SH-SY5Y (cell line): Measurements from ENCODE around the gene C7orf57.
A peak's percentile ranks its signal among the peaks of the same experiment; 100 is the strongest.

ENCODE experiments used
- GATA2 ChIP-seq: IDR thresholded peaks from 2 replicates; pipeline ENCODE4 v1.6.1; 2011; ENCODE audit warnings: mild to moderate bottlenecking, low read depth, low read length
- GATA3 ChIP-seq: IDR thresholded peaks from 2 replicates; pipeline ENCODE4 v1.6.1; 2011; ENCODE audit warnings: low read depth, mild to moderate bottlenecking, low read length, moderate library complexity

Gene C7orf57

DNA sequence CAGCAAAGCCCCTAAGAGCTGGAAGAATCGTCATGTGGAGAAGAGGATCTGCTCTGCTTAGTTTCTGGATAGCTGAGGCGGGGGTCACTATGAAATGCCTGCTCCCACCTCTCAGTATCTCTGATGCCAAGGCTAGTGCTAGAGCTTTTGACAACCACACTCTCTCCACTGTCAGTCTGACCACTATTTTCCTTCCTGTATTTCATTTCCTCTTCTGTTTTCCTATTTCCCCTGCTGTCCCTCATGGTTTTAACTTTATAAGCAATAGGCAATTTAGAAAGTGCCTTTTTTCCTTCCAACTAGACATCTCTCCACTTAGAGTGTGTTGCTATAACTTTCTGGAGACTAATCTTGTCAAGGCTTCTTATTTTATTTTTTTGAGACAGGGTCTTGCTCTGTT is 23.6 kb downstream of the C7orf57 start:
- TF ChIP-seq GATA2 (no peak), GATA3 (no peak)

DNA sequence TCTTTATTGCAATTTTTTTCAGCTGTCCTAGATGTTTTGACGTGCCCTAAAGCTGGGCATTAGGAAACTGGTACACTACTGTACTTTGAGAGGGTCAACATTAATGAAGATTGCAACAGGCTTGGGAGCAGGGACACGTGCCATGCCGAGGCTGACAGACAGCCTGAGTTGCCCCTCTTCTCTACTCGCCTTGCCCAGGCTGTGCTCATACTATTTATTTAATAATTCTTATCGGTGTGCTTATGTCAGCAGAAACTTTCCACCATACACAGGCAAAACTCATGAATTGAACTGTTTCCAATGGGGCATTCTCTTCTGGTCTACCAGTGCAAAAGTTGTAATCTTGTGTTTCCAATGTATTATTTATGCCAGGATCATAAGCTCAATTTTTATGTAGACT is 24.4 kb downstream of the C7orf57 start:
- TF ChIP-seq GATA3, result no peak
- TF ChIP-seq GATA2, result no peak

DNA sequence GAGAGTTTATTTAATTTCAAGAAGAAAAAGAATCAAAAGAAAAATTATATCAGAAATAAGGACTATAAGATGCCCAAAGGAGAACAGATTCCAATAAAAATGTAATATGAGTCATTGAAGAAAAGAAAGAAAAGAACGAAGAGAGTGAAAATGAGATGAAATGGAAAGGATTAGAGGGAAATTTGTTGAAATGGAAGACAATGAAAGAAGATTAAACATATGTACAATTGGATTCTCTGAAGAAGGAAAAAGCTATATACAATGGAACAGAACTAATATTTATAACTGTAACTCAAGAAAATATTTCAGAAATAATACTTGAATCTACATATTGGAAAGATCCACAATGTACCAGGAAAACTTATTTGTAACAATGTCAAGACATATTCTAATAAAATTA is 28.6 kb downstream of the C7orf57 start:
- TF ChIP-seq GATA3 (no peak), GATA2 (no peak)

DNA sequence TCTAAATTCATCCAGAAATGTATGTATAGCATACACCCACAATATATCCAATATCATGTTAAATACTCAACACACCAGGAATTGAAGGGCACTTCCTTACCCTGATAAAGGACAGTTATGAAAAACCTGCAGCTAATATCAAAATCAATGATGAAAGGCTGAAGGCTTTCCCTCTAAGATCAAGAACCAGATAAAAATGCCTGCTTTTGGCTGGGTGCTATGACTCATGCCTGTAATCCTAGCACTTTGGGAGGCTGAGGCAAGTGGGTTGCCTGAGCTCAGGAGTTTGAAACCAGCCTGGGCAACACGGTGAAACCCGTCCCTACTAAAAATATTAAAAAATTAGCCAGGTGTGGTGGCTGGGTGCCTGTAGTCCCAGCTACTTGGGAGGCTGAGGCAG is 32.1 kb downstream of the C7orf57 start:
- TF ChIP-seq GATA3 (no peak), GATA2 (0 out of 2 replicates have a peak, but pooled peaks have one; percentile 20)

DNA sequence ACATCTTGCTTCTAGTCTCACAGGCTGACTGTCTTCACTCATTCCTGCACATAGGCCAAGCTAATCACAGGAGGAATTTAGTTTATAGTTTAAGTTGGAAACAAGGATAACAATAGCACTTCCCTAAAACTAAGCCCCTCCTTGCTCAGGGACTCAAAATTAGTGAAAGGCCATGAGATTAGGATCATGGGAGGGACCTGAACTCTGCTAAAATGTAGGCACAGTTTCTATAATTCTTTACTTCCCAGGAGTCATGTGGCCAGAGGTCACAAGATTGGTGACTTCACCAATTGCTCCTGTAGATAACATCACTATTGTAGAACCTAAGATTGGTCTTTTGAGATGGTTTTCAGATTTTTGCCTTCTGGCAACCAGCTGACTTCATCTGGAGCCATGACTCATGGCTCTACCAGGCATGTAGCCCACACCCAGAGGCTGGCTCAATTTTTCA is 38.9 kb downstream of the C7orf57 start:
- TF ChIP-seq GATA3, result no peak
- TF ChIP-seq GATA2, result no peak

DNA sequence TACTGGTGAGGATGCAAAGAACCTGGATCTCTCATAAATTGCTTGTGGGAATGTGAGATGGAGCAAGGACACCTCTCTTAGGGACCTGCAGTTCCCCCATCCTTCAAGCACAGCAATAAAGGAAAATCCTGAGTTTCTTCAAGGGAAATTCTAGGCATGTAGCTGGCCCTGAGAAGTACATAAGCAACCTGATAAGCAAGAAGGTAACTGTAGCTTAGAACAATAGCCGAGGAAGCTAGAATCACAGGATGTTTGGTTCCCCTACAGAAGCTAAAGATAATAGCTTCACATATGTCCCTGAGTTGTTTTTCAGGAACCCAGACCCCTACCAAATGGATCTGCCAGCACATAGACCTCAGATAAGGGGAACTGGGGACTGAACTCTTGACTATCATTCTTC is 42.1 kb downstream of the C7orf57 start:
- TF ChIP-seq GATA2, result no peak
- no peak for TF ChIP-seq GATA3

DNA sequence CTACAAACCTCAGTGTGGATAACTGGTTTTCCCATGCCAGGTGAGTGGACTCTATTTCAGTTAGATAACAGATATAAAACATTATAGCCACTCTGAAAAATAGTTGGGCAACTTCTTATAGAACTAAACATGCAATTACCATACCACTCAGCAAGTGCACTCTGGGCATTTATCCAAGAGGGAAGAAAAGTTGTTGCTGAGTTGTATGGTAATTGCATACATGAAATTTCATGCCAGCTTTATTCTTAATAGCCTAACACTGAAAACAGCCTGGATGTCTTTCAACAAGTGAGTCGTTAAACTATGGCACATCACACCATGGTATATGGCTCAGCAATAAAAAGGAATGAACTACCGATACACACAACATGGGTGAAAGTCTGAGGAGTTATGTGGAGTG is 43.1 kb downstream of the C7orf57 start:
- no peak for TF ChIP-seq GATA3
- no peak for TF ChIP-seq GATA2

DNA sequence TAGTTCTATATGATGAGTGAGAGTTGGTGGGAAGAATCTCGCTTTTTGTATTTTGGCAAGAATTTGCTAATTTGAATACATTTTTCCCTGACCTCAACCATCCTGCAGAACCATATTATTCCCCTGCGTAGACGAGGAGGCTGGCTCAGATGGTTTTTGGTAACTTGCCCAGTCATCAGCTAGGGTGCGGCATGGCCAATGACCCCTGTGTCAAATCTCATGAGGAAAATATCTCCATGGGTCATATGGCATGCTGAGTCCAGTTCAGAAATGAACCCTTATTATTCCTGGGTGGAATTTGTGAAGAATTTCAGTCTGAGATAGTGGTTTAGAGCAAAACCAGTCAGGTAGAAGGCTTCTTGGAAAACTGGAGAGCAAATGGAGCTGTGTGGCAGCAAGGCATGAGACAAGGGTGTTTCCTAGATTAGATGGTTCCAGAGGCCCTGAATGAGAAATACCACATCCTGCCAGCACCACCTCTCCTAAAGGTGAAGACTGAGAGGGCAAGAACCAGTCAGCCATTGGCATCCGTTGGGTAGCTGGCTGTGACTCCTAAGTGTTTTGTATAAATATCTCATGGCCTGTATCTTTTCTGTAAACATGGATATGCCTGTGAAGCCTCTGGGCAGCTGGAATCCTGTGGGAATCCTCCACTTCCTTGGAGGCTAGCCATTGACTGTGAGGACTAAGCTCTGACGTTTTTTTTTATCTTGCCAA is 47.9 kb downstream of the C7orf57 start:
- no peak for TF ChIP-seq GATA3
- TF ChIP-seq GATA2, result no peak

DNA sequence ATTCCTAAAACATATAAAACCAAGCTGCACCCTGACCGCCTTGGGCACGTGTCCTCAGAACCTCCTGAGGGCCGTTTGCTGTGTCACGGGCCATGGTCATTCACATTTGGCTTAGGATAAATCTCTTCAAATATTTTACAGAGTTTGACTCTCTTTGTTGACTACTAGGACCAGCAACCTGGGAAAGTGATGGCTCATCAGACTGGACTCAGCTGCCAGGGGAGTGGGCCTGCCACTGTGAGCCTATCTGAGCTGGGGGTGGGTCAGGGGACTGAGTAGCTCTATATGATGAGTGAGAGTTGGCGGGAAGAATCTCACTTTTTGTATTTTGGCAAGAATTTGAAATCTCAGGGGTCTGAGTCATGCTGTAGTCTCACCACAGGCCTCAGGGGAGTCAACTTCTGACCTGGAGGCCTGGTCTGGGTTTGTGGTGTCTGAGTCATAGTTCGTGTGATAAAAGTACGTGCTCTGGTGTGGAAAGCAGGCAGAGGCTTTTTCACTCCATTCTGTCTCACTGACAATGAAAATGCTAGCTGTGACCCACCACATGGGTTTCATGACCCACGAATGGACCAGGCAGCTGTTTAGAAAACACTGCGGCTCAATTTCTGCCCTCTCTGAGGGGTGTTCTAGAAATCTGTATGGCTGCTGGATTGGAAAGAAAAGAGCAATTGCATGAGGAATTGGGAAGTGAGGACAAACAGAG is 49.5 kb downstream of the C7orf57 start:
- no peak for TF ChIP-seq GATA3
- TF ChIP-seq GATA2, result no peak

DNA sequence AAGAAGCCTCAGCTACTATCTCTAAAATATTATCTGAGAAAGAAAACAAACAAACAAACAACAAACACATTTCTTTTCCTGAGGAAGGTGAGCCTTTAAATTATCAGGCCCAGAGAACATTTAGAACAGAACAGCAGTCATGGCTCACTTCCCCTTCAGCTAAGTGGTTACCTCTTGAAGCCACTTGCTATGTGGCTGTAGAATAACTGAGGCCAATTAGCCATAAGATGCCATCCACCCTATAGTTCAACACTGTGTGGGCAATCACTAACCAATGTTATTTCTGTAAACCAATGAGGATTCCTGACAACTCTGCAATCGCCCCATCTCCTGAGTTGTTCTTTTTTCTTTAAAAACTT is 50.1 kb downstream of the C7orf57 start:
- TF ChIP-seq GATA3 (no peak), GATA2 (no peak)

DNA sequence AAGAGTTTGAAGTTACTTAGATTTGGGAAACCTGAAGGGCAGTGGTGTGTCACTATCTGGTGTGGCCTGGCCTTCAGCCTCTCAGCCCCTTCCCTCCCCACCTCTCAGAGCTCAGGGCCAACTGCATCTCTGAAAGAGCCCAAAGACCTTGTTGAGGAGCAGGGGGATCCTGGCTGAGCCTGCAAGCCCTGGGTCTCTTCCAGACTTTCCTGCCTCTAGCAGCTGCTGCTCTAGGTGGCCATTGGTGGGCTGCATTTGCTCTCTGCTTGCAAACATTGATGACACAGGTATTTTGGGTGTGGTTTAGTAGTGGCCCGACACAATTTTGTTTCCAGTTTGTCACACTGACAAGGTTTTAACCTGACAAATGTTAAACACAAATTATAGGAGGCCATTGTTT is 50.6 kb downstream of the C7orf57 start:
- TF ChIP-seq GATA2 (no peak), GATA3 (no peak)

DNA sequence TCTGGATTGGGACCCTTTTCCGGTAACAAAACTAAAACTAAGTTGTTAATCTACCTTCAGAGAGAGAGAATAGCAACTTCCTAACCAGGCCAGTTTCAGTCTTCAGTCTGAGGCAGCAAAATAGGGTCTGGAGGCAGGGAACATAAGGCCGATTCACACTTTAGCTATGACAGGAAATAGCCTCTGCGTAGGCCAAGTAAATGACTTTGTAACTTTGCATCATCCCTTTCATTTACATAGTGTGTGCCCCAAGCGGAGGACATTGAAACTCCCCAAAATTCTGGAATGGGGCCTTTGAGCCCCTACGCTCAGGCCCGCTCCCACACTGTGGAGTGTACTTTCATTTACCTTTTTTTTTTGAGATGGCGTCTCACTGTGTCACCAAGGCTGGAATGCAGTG is 52.0 kb downstream of the C7orf57 start:
- TF ChIP-seq GATA3 (no peak), GATA2 (no peak)

DNA sequence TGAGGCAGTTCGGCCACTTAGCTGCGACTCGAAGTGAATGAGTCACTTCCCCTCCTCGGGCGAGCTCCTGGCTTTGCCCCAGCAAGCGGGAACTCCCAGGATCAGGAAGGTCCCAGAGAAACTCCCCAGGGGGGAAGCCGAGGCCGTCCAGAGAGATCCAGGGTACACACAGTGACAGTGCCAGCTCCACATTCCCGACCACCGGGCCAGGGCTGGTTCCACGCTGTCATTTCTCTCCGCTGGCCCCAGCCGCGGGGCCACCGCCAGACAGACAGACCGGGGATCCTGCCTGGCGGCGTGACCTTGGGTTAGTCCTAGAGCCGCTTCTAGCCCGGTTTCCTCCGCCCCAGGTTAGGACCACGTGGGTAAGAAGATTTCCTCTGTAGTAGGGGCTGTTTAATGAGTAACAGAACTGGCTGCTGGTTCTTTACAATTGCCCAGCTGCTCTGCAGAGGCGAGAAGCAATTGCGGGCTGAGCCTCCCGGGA is 53.3 kb downstream of the C7orf57 start:
- no peak for TF ChIP-seq GATA3

DNA sequence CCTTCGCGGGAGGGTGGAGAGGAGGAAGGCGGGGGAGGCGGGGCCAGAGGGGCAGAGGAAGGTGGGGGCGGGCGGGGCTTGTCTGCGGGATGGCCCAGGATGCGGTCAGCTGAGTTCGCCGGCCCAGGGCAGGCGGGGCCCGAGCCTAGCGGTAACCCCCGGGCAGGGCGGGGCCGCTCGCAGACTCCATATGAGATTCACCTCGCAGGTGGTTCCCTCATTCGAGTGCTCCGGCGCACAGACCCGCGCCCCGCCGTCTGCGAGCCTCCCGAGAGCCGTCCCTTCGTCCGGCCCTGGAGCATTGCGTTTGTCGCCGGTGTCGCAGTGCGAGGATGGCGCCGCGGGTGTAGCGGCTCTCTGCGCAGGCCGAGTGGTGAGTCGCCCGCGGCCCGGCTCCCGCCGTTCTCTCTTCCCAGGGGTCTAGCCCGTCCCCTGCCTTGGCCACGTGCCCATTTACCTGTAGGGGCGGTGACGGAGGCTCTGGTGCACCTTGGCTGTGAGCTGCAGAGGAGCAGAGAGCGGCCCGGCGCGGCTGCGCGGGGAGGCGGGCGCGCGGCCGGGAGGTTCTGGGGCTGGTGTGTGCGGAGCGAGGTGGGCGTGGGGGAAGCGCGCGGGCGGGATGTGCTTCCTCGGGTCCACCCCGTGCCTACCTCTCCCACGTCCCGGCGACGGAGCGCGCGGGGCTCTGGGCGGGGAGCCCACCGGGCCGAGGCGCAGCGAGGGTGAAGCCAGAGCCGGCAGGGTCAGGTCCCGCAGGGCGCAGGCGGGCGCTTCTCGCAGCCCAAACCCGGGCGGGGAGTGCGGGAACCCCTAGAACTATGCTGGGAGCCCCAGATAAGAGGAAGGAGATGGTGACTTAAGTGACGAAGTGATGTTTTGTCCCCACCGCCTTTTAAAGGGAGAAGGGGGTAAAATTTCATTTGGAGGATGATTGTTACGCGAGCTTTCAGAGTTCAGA is 54.0 kb downstream of the C7orf57 start, which contains the start of gene UPP1:
Gene UPP1, plus strand, starts transcription at position 220 of the 958 bp plus-strand sequence. CDS start 5,519 bp downstream, outside the sequence.
- TF ChIP-seq GATA2, result no peak

DNA sequence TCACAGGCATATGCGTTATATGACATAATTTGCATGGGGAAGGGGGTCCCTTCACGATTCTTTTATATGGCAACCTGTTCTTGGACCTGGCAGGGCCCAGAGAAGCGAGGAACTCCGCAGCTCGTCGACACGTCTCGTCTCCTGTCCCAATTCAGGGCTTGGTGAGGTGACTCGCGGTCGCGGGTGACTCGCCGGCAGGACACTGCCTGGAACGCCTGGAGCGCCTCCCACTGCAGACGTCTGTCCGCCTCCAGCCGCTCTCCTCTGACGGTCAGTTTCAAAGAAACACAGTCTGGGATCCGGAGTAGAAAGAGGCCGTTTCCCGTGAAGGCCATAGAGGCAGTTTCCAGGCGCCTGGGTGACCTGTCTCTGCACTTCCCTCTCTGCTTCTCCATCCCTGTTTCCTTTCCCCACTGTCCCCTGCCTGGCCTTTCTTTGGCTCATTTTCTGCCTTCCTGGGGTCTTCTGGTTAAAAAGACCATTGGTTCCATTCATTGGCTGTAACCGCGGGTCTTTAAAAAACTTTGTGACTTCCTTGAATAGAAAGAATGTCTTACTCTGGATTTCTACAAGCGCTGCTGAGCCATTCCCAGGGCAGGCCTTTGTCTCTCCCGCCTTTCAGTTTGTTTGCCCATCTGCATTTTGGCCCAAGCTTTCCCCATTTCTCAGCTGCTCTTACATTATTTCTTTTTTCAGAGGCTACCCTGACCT is 54.9 kb downstream of the C7orf57 start:
- no peak for TF ChIP-seq GATA2
- no peak for TF ChIP-seq GATA3
